Loucy (cell line): ENCODE data around the gene ACACB.
"Not testable (repeated sequence)": the region's sequence is repeated elsewhere in the genome, so short reads cannot be mapped to it uniquely, and the experiment has no call there.

Source experiments
- H2AFZ ChIP-seq: fragments of 200-600 bp; sonication (generic); 2 replicates; pipeline ENCODE4 v1.6.0; 2016; ENCODE audit warnings: antibody characterized with exemption, mild to moderate bottlenecking, low read length, moderate library complexity
- H3F3A ChIP-seq: fragments of 200-600 bp; 2 replicates; pipeline ENCODE4 v1.6.0; 2016; ENCODE audit warnings: antibody characterized with exemption, low read depth, mild to moderate bottlenecking
- H3K27me3 ChIP-seq: fragments of 200-600 bp; sonication (generic); 2 replicates; pipeline ENCODE4 v1.6.1; 2014; ENCODE audit warnings: low read length, mild to moderate bottlenecking; ENCODE audit not compliant: insufficient read depth, poor library complexity, severe bottlenecking
- H3K36me3 ChIP-seq: fragments of 200-600 bp; sonication (generic); 2 replicates; pipeline ENCODE4 v1.6.1; 2016; ENCODE audit warnings: low read length; ENCODE audit not compliant: insufficient read depth
- H3K4me1 ChIP-seq: fragments of 200-600 bp; sonication (generic); 2 replicates; pipeline ENCODE4 v1.5.1; 2014; ENCODE audit warnings: low read length, mild to moderate bottlenecking; ENCODE audit not compliant: insufficient read depth, poor library complexity, severe bottlenecking
- H3K4me2 ChIP-seq: fragments of 200-600 bp; sonication (generic); 2 replicates; pipeline ENCODE4 v1.6.0; 2014; ENCODE audit warnings: antibody characterized with exemption, low read length, low read depth, mild to moderate bottlenecking; ENCODE audit not compliant: poor library complexity, severe bottlenecking
- H3K4me3 ChIP-seq: fragments of 200-600 bp; sonication (generic); 2 replicates; pipeline ENCODE4 v1.5.1; 2014; ENCODE audit warnings: low read length, mild to moderate bottlenecking, mixed read lengths; ENCODE audit not compliant: poor library complexity, severe bottlenecking
- H3K79me2 ChIP-seq: fragments of 200-600 bp; sonication (generic); 2 replicates; pipeline ENCODE4 v1.6.1; 2014; ENCODE audit warnings: low read length; ENCODE audit not compliant: insufficient read depth
- H3K9ac ChIP-seq: fragments of 200-600 bp; sonication (generic); 2 replicates; pipeline ENCODE4 v1.6.0; 2014; ENCODE audit warnings: mild to moderate bottlenecking, low read depth, low read length, moderate library complexity; ENCODE audit not compliant: poor library complexity, severe bottlenecking
- H3K9me2 ChIP-seq: fragments of 200-600 bp; sonication (generic); replicated peaks from 2 replicates; pipeline ENCODE4 v1.6.1; 2016; ENCODE audit warnings: low read depth, low read length, mixed read lengths
- H3K9me3 ChIP-seq: fragments of 200-600 bp; sonication (generic); 2 replicates; pipeline ENCODE4 v1.6.1; 2014; ENCODE audit warnings: mild to moderate bottlenecking, antibody characterized with exemption, low read length, low read depth; ENCODE audit not compliant: insufficient read depth
- H4K20me1 ChIP-seq: fragments of 200-600 bp; sonication (generic); 2 replicates; pipeline ENCODE4 v1.6.0; 2014; ENCODE audit warnings: antibody characterized with exemption, low read length, mild to moderate bottlenecking; ENCODE audit not compliant: insufficient read depth, poor library complexity, severe bottlenecking
- EZH2phosphoT487 ChIP-seq: fragments of 200-600 bp; IDR thresholded peaks from 2 replicates; pipeline ENCODE4 v1.6.1; 2018; ENCODE audit warnings: antibody characterized with exemption, mild to moderate bottlenecking, moderate library complexity, borderline replicate concordance
- TF ChIP-seq, protein P1 (sequence below): fragments of 200-600 bp; sonication (generic); conservative IDR thresholded peaks from 2 replicates; pipeline ENCODE4 v1.5.1; 2014; ENCODE audit warnings: mild to moderate bottlenecking, antibody characterized with exemption, low read length

Gene ACACB

DNA sequence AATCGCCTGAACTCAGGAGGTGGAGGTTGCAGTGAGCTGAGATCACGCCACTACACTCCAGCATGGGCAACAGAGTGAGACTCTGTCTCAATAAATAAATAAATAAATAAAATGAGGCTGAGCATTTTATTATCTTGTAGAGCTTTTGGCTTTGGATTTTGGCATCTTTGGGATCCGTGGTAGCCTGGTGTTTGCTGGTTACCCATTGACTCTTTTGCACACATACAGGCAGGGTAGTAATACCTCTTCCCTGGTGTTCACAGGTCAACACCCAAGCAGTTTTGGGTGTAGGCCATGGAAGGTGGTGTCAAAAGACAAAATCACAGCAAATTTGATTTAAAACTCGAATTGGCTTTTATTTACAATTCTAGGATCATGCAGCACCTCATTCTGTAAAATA lies 27.8 kb downstream of the ACACB start:
- TF ChIP-seq EZH2phosphoT487: no peak
- TF ChIP-seq, protein P1, sequence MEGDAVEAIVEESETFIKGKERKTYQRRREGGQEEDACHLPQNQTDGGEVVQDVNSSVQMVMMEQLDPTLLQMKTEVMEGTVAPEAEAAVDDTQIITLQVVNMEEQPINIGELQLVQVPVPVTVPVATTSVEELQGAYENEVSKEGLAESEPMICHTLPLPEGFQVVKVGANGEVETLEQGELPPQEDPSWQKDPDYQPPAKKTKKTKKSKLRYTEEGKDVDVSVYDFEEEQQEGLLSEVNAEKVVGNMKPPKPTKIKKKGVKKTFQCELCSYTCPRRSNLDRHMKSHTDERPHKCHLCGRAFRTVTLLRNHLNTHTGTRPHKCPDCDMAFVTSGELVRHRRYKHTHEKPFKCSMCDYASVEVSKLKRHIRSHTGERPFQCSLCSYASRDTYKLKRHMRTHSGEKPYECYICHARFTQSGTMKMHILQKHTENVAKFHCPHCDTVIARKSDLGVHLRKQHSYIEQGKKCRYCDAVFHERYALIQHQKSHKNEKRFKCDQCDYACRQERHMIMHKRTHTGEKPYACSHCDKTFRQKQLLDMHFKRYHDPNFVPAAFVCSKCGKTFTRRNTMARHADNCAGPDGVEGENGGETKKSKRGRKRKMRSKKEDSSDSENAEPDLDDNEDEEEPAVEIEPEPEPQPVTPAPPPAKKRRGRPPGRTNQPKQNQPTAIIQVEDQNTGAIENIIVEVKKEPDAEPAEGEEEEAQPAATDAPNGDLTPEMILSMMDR: no peak

DNA sequence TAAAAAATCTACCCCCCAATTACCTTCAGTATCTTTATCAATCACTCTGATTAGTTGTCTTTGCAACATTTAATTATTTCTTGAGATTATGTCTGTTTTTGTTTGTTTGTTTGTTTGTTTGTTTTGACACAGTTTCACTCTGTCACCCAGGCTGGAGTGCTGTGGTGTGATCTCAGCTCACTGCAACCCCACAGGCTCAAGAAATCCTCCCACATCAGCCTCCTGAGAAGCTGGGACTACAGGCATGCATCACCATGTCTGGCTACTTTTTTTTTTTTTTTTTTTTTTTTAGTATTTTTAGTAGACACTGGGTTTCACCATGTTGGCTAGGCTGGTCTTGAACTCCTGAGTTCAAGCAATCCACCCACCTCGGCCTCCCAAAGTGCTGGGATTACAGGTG lies 30.7 kb downstream of the ACACB start:
- H3K9me3 ChIP-seq, H3K27me3 ChIP-seq, H3K4me1 ChIP-seq, H3K36me3 ChIP-seq, H4K20me1 ChIP-seq, H3K9ac ChIP-seq, H3K4me3 ChIP-seq, H3K79me2 ChIP-seq, H3K9me2 ChIP-seq, H2AFZ ChIP-seq, H3F3A ChIP-seq, H3K4me2 ChIP-seq: not testable (repeated sequence)

More for the DNA sequence above, 27.8 kb downstream of the ACACB start:
- H3K4me2 ChIP-seq: no peak overlapping the region
- no peaks in the 10 kb centered on the region for H3K4me1 ChIP-seq
- no peak overlapping the region for H3K4me3 ChIP-seq
- H3F3A ChIP-seq: no peaks in the 10 kb centered on the region
- H3K79me2 ChIP-seq: no peaks in the 10 kb centered on the region
- H2AFZ ChIP-seq: no peak overlapping the region
- H3K9me2 ChIP-seq: no peaks in the 10 kb centered on the region
- no peaks in the 10 kb centered on the region for H3K36me3 ChIP-seq
- no peaks in the 10 kb centered on the region for H3K27me3 ChIP-seq
- H3K9me3 ChIP-seq: no peaks in the 10 kb centered on the region
- H4K20me1 ChIP-seq: no peaks in the 10 kb centered on the region
- no peak overlapping the region for H3K9ac ChIP-seq

DNA sequence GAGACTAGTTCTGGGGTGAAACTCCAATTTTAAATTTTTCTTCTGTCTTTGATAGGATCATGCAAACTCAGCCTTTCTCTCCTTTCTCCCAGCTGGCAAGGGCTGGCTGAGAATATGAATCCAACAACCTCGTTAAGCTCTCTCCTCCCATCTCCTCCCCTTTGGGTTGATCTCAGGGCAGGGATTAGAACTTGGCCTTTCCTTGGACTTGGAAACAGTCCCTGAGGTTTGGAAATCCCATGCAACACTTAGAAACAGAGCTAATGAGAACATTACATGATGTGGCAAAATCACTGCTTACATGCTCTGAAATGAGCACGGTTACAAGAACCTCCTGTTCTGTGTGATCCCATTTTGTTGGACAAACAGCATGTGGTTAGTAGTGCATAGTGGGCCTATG lies 31.6 kb downstream of the ACACB start:
- no peaks in the 10 kb centered on the region for H3K79me2 ChIP-seq
- H4K20me1 ChIP-seq: no peaks in the 10 kb centered on the region
- no peak overlapping the region for H3K4me3 ChIP-seq
- no peak overlapping the region for H3K9ac ChIP-seq
- H3F3A ChIP-seq: no peaks in the 10 kb centered on the region
- H3K4me1 ChIP-seq: no peaks in the 10 kb centered on the region
- H3K36me3 ChIP-seq: no peaks in the 10 kb centered on the region
- H3K27me3 ChIP-seq: no peaks in the 10 kb centered on the region
- H3K9me2 ChIP-seq: no peaks in the 10 kb centered on the region
- no peak overlapping the region for H3K4me2 ChIP-seq
- H3K9me3 ChIP-seq: no peaks in the 10 kb centered on the region
- TF ChIP-seq, protein P1: no peak
- TF ChIP-seq EZH2phosphoT487: no peak
- no peak overlapping the region for H2AFZ ChIP-seq

DNA sequence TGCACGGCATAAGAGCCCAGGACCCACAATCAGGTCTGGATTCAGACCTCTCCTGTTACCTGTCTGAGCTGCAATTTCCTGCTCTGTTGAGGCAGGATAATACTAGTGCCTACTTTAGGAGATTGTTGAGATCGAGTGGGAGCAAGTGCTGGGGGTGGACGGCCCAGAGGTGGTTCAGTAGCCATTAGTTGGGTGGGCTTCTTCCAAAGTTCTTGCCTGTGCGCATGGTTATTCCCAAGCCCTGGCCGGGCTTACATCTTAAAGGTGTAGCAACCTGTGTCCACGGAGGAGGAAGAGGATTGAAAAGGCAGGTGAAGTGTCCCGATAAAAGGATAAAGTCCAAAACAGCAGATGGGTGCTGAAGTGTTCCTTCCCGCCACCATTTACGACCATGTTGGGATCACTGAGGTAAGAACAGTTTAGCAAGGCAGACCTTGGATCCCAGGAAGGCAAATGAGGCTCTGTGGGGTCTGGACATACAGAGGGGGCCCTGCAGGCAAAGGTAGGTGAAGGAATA lies 33.8 kb downstream of the ACACB start:
- H3K36me3 ChIP-seq: no peaks in the 10 kb centered on the region
- no peak overlapping the region for H2AFZ ChIP-seq
- H4K20me1 ChIP-seq: no peaks in the 10 kb centered on the region
- no peak overlapping the region for H3K4me2 ChIP-seq
- no peaks in the 10 kb centered on the region for H3K9me3 ChIP-seq
- no peak overlapping the region for H3K9ac ChIP-seq
- no peak overlapping the region for H3K4me3 ChIP-seq
- TF ChIP-seq, protein P1: no peak
- TF ChIP-seq EZH2phosphoT487: no peak
- H3K27me3 ChIP-seq: no peaks in the 10 kb centered on the region
- peaks cover 11% of the 10 kb centered on the region for H3K4me1 ChIP-seq
- H3K9me2 ChIP-seq: no peaks in the 10 kb centered on the region
- no peaks in the 10 kb centered on the region for H3K79me2 ChIP-seq
- no peaks in the 10 kb centered on the region for H3F3A ChIP-seq
